GM19043 (cell line): ENCODE measurements around the gene CCDC184.

Source experiments
- ATAC-seq: cut with Tn5 transposase; IDR thresholded peaks from one replicate; pipeline ENCODE4 v1.9.1; 2021; ENCODE audit warnings: low read depth; ENCODE audit not compliant: unreplicated experiment

Gene CCDC184

DNA sequence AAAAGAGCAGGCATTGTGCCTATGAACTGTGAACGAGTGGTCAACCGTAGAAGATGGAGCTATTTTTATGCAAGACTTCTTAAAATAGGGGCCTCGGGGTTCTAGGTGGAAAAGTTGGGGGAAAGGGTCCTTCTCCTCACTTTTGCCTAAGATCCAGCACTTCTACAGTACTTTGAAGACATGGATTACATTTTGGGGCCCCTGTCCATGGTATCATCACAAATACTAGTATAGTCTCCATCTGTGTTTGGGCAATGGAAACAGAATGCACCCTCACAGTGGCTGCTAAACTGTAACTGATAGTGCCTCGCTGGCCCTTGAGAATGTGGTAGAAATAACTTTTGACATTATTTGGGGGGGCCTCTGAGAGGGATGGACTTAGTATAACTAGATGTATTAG lies 5.5 kb upstream of the CCDC184 start:
- ATAC-seq: no peak

DNA sequence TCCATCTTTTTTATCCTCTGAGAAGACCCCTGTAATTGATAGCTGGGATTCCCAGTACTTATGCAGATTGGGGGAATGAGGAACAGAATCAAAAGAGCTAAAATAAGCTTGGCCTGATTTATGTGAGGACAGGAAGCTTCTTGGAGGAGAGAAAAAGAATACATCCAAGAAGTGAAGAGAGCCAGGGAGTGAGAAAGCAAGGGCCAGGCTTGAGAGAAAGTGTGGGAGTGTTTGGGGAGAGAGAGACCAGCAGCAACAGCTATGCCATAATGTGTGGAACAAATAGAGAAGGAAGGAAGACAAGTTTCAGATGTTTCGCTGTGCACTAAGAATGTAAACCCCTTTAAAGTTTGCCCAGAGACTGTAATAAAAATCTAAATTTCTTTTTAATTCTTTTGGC lies 4.0 kb upstream of the CCDC184 start:
- no peak for ATAC-seq

DNA sequence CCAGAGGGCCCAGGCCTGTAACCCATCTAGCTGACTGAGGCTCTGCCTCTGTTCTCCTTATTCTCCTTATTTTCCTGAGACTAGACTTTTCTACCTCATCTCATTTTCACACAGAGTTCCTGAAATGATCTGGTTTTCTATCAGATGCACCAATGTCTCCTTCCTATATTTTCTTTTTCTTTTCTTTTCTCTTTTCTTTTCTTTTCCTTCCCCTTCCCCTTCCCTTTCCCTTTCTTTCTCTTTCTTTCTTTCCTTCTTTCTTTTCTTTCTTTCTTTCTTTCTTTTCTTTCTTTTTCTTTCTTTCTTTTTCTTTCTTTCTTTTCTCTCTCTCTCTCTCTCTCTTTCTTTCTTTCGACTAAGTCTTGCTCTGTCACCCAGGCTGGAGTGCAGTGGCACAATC lies 3.0 kb upstream of the CCDC184 start:
- no peak for ATAC-seq

DNA sequence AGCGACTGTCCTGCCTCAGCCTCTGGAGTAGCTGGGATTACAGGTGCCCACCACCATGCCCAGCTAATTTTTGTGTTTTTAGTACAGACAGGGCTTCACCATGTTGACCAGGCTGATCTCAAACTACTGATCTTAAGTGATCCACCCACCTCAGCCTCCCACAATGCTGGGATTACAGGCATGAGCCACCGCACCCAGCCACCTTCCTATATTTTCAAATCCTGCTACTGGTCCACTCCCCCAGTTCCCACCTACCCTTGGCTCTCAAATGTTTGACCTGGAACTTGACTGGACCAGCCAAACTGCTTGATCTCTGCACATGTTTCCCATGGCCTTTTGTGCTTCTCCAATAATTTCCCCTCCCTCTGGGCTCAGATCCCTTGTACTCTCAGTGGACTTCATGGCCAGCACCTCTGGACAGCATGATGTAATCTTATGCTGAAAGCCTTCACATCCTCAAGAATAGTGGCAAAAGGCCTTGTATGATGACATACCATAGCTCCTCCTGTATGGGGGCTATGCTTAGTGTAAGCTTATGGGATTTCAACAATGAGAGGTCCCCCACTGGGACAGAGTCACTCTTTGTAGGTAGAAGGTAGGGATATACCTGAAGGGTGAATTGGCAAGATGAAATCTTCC lies 2.5 kb upstream of the CCDC184 start:
- no peak for ATAC-seq

DNA sequence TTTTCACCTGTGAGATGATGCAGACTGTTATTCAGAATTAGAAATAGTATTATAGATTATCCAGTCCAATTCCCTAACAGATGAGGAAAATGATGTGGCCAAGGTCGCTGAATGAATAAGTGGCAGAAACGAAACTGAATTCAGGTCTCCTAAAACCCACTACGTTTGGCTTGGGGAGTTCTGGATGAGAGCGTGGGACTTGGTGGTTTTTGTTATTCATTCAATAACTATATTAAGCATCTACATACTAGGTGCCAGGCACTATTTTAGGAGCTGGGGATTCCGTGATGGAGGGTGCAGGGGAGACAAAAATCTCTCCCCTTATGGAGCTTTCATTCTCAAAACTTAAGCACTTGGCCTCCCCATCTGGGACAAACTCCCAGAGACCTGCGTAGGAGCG lies 813 bp upstream of the CCDC184 start:
- no peak for ATAC-seq

DNA sequence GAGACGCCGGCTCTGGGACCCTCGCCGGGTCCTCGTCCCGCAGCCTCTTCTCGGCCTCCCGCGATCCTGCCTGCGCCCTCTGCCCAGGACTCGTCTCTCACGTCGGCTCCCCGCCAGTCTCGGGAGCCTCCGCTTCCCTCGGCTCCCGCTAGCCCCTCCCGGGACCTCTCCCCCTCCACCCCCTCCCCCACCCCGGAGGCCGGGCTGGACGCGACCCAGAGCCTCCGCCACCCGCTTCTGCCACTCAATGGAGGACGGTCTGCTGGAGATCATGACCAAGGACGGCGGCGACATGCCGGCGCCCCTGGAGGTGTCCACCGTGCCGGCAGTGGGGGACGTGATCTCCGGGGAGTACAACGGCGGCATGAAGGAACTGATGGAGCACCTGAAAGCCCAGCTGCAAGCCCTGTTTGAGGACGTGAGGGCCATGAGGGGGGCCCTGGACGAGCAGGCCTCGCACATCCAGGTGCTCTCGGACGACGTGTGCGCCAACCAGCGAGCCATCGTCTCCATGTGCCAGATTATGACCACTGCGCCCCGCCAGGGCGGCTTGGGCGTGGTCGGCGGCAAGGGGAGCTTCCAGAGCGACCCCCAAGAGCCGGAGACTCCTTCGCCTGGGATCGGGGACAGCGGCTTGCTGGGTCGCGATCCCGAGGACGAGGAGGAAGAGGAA lies 568 bp downstream of the CCDC184 start:
- ATAC-seq: no peak

DNA sequence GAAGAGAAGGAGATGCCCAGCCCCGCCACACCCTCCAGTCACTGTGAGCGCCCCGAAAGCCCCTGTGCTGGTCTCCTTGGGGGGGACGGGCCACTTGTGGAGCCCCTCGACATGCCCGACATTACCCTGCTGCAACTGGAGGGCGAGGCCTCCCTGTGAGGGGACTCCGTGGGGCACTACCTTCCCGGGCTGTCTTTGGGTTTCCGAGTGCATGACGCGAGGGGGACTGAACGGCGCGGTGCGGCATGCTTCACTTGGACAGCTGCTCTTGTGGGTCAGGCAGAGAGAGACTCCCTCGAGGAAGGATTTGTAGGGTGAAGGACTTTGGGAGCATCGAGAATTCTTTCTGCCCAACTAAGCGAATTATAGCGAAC lies 1.1 kb downstream of the CCDC184 start:
- no peak for ATAC-seq

DNA sequence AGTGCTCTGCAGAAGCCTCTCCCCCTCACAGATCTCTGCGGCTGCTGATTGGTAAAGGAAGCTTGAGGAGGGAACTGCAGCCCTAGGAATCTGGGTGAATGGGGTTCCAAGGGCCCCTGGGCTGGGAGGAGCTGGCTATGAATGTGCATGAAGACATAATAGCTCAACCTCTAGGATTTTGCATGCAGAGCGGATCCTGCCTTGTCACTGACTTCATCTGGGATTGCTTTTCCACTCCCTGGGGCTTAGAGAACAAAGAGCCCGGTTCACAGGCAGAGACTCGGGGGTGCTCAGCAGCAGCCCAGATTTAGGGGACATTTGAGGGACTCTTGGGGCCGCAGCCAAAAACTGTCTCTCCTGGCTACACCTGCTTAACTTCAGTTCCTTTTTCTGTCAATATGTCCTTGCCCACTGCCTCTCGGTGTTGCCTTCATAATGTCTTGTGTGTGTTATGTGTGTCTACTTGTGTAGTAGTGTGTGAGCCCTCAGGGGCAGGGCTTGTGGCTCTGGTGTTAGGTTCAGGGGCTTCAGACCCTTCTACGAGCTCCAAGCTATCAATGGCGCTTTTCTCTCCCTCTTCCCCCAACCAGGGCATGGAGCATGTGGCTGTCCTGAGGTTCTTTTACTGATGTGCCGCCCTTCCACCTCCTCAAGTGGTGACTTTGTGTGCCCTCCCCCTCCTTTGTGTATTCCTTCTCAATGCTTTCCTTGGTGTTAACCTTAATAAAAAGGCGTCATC lies 1.9 kb downstream of the CCDC184 start:
- ATAC-seq: no peak

DNA sequence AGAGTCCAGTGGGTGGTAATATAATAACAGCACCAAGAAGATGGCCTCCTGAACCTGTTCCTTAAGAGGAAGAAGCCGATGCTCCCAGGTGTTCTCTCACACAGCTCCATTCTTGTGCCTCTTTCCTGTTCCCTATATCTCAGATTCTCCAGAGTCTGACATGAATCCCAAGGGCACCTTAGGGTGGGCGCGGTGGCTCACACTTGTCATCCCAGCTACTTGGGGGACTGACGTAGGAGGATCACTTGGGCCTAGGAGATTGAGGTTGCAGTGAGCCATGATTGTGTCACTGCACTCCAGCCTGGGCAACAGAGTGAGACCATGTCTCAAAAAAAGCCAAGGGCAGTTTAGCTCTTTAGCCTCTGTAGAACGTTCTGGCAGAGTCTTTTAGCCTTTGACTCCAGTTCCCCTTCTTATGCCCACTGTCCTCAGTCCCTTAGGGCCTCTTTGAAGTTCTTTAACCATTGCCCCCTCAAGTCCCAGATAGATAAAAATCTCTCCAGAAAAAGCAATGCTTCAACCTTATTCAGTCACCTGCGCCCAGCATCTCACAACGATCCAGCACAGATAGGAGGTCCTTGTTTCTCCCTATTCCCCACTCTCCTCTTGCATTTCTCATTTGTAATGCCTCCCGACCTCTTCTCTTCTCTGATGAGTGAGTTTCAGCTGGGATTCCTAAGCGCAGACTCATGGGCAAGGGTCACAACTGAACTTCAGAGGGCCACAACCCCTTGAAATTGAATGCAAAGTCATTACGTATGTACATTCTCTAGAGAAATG lies 4.7 kb downstream of the CCDC184 start:
- no peak for ATAC-seq

DNA sequence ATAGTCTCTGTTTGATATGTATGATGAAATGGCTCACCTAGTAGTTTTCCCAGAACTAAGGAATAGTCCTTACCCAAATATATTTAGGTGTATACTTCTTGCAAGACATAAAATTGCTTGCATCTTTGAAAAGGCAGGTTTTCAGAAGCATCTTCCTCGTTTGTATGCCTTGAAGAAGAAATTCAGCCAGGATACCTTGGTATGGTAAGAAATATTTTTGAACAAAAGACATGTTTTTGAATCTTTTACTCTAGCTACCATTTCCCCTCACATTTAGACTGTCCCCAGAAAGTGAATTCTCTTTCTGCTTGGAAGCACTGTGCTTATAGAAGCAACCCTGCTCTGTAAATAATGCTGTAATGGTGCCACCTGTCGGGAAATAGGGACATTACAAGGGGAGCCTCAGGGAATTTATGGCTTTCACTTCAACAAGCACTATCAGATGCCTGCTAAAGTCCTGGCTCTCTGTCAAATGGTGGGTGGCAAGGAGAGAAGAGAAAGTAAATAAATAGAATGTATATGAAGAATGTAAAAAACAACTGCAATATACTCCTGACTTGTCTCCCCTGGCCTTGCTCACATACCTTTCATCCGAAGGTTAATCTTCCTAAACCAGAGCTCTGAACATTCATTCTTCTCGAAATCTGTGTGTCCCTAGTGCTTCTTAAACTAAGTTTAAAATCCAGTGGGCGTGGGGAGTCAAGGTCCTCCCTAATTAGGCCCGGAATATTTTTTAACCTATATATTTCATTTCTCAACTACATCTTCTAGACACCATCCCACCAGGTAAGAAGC lies 6.1 kb downstream of the CCDC184 start:
- no peak for ATAC-seq

DNA sequence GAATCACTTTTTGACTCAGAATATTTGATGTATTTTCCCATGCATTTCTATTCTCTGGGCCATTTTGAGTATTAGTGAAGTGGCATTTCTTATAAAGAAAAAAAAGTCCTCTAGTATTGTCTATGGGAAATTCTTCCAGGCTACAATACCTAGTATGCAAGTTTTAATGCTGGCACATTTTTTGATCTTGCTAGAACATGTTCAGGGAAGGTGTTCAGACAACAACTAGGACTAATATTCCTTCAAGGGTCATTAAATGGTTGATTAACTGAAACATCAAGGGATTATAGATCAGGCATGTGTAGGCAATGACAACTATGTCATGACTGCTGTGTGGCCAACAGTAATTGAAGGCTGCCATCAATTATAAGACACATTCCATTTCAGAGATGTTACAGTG lies 7.7 kb downstream of the CCDC184 start:
- no peak for ATAC-seq

DNA sequence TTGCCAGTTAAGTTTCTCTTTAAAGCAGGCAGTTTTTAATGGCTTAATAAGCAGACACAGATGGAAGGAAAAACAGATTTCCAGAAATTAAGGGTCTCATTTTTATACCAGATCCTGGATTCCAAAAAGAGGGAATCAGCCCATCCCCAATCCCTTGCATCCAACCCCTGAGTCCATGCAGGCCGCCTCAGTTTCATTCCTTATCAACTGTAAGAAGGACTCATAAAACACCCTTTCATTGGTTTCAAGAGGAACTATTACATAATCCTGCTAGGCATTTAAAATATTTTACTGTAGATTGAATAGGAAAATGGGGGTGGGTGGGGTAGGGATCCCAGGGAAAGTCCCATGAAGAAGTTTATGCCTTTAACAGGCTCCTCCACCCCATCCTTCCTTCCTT lies 9.4 kb downstream of the CCDC184 start:
- no peak for ATAC-seq

DNA sequence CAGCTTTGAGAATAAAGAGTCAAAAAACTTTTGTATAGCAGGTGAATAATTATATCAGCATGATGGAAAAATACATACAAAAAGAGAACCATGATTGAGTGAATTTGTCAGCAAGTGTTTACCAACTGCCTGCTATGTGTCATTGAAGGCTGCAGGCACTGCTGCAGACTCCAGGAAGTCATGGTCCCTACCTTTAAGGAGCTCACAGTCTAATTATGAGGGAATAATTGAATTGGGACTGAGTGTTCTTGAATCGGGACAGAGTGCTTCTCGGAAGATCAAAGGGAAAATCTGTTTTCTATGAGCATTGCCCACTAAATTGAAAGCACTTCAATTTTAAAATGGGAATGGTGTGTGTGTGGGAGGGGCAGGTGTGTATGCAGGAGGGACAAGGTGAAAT lies 10.2 kb downstream of the CCDC184 start:
- no peak for ATAC-seq

DNA sequence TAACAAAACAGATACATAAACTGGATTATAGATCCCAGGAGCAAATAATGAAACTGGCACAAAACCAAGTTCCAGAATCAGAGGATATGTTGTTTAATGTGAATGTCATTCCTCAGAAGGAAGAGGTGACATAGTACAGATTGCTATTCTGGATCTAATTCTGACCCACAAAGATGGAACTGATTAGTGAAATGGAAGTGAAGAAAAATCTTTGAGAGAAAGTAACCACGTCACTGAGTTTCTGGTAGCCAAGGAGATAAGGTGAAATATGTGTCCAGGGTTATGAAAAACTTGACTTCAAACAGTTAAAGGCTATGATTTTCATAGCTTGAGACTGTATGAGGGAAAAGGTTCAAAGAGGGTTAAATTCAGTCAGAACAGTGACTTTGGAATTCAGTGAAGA lies 11.4 kb downstream of the CCDC184 start:
- ATAC-seq: no peak

DNA sequence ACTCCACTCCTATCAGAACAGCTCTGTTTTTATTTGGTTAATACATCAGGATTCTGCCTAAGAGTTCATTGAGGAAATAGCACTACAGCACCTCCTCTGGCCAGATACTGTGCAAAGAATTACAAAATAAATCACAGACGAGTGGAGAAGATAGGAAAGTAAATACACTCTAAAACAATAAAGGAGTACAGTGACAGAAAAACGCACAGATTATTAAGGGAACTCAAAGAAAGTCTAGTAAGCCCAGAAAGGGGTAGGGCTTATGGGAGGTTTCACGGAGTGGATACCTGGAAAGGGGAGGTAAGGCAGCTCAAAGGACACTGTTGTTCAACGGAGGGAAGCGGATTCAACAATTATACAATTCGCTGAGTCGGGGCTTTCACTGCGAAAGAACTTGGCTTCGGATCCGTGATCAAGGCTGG lies 14.1 kb downstream of the CCDC184 start:
- ATAC-seq: no peak

DNA sequence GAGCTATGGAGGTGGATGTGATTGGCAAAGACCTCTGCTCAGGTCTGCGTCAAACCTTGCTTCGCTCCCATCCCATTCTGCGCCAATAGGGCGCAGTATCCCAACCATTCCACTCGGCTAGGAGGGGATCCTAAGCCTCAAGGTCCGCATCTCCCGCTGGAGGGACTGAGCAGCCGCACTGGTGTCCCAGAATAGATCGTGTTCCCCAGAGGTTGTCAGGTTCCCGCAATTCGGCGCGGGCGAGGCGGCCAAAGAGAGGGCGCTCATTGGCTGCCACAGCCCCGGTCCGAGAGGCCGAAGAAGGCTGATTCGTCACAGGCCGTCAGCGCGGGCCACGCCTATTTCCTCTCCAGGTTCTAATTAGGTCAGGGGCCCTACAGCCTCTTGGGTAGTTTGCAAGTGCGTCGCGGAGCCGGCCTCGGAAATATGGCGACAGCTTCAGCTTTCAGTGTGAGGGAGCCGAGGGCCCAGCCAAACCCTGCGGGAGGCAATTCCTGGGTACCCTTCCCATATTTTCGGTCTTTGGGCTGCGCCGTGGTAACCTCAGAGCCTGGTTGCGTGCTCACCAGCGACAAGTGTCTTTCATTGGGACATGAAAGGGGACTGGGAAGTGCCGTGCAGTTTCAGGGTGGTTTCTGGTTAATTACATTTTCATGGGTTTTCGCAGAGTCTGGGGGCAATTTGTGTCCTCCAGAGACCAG lies 14.7 kb downstream of the CCDC184 start:
- ATAC-seq: peak; percentile 99

DNA sequence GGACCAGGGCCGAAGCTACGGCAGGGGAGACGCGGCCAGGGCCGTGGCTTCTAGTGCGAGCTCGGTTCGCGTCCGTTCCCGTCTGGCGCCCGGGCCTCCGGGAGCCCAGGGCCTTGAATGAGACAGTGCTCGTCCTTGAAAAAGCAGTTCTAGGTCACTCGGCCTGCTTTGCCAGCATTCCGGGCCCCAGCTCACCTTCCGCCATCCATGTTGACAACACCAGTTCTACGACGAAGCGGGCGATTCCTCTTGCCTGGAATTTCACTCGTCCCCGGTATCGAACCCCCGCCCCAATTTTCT lies 15.2 kb downstream of the CCDC184 start:
- peak; percentile 16 for ATAC-seq

DNA sequence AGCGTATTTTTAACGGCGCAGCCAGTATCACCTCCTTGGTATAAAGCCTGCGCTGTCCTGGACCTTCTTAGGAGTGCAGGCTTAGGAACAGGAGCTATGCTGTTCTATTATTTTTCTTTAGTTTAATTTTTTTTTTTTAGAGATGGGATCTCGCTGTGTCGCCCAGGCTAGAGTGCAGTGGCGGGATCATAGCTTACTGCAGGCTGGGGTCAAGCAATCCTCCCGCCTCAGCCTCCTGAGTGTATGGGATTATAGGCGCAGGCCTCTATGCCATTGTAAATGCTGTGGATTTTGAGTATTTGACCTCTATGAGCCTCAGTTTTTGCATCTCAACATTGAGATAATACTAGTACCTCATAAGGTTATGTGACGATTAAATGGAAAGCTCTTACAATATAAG lies 15.5 kb downstream of the CCDC184 start:
- no peak for ATAC-seq

DNA sequence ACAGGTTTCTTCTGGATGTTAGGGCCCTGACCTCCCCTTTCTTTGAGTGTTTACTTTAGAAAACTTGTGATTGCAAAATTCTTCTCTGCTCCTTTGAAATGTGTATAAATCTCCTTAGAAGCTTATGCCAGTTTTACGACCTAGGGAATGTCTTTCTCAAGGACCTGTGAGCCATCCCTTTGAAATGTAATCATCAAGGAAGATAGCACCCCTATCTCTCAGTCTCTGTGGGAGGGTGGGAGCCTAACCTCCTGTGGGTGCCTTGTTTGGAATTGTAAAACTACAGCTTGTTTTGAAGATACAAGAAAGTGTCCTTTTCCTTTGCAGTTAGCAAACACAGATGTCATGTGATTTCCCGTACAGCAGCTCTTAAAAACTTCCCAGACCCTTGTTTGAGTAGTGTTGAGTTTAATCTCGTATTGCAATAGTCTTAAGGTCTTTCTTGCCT lies 16.4 kb downstream of the CCDC184 start:
- no peak for ATAC-seq

DNA sequence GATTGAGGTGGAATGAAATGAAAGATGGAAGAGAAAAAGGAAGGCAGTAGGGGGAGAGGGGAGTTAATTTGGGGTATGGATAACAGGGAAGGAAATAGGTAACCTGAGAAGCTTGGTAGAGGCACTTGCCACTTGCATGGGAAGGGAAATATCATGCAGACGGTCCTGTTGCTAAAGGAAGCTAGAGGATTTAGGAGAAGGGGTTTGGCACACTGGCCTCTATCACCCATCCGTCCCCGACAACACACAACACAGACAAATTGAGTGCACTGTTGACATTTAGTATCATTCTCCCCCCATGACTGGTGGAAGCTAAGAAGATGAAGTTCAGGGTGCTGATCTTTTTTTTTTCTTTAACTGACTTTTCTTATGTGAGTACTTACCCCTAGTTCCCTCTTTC lies 17.6 kb downstream of the CCDC184 start:
- no peak for ATAC-seq
